GM12872 (cell line): ENCODE results near the gene ZFHX3.

Experiments
- CTCF ChIP-seq: IDR thresholded peaks from 3 replicates; pipeline ENCODE4 v1.5.1; 2011; ENCODE audit warnings: low read depth, mild to moderate bottlenecking, low read length, moderate library complexity; ENCODE audit not compliant: insufficient read depth

ZFHX3 gene

GRCh38 chr16:73093146-73094144, 45.5 kb upstream of the ZFHX3 start:
- no peak for TF ChIP-seq CTCF

GRCh38 chr16:73092236-73092781, 44.4 kb upstream of the ZFHX3 start:
- TF ChIP-seq CTCF, result no peak

DNA sequence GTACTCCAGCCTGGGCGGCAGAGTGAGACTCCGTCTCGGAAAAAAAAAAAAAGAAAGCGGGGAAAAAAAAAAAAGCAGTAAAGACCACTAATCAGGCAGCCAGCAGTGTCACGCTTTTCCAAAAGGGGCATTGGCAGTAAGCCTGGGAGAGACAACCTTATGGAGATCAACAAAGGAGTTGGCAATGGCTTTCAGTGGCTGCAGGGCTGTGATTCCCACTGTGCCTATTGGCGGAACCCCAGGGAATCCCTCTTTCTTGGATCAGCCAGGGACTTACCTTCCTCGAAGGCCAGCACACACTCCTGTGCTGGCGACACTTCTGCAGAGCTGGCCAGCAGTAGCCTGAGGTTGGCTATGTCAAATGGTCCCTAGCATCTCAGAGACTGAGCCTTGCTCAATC, 43.2 kb upstream of the ZFHX3 start:
- no peak for TF ChIP-seq CTCF

- TF ChIP-seq CTCF, result no peak
Observed at GRCh38 chr16:73089420-73089819, 41.5 kb upstream of the ZFHX3 start.

GRCh38 chr16:73086108-73086507, 38.2 kb upstream of the ZFHX3 start:
- no peak for TF ChIP-seq CTCF

GRCh38 chr16:73083271-73083670, 35.3 kb upstream of the ZFHX3 start:
- TF ChIP-seq CTCF, result no peak

- TF ChIP-seq CTCF, result no peak
Observed at GRCh38 chr16:73080931-73081330, 33.0 kb upstream of the ZFHX3 start.
